Measurements from ENCODE around the gene SPIRE2. TPM values are rescaled to one million over a fixed set of nuclear protein-coding genes. Genes with fewer than 3 reads are reported as not detected.

Gene SPIRE2
- polyA plus RNA-seq, 1 donor from 2014 or later, result 45.0 TPM

DNA sequence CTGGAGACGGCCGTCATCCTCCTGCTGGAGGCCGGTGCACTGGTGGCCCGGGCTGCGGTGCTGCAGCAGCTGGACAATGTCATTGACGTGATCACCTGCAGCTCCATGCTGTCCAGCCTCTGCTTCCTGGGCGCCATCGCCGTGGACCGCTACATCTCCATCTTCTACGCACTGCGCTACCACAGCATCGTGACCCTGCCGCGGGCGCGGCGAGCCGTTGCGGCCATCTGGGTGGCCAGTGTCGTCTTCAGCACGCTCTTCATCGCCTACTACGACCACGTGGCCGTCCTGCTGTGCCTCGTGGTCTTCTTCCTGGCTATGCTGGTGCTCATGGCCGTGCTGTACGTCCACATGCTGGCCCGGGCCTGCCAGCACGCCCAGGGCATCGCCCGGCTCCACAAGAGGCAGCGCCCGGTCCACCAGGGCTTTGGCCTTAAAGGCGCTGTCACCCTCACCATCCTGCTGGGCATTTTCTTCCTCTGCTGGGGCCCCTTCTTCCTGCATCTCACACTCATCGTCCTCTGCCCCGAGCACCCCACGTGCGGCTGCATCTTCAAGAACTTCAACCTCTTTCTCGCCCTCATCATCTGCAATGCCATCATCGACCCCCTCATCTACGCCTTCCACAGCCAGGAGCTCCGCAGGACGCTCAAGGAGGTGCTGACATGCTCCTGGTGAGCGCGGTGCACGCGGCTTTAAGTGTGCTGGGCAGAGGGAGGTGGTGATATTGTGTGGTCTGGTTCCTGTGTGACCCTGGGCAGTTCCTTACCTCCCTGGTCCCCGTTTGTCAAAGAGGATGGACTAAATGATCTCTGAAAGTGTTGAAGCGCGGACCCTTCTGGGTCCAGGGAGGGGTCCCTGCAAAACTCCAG, 91.5 kb downstream of the SPIRE2 start:
- Histone ChIP-seq H3K9me2 (ENCODE audit: insufficient read depth, low read length) (no peaks in the 10 kb centered on the region), H3K27ac (ENCODE audit: low read length) (no peak overlapping the region), H3K79me2 (replicated peaks; ENCODE audit: insufficient read depth, low read length) (peaks cover 48% of the 10 kb centered on the region), H3K36me3 (ENCODE audit: insufficient read depth, low read length) (no peaks in the 10 kb centered on the region), H3K9me3 (ENCODE audit: low read length) (no peaks in the 10 kb centered on the region), H3K4me3 (ENCODE audit: low read length) (no peak overlapping the region), H3K4me2 (ENCODE audit: low read length) (no peak overlapping the region), H2AFZ (ENCODE audit: low read depth, low read length) (no peak overlapping the region), H3K27me3 (ENCODE audit: insufficient read depth, low read depth, low read length) (no peaks in the 10 kb centered on the region), H4K20me1 (ENCODE audit: insufficient read depth) (peaks cover 3% of the 10 kb centered on the region), H3F3A (ENCODE audit: insufficient read depth, low read length, poor library complexity, severe bottlenecking) (no peaks in the 10 kb centered on the region), H3K9ac (ENCODE audit: low read length) (no peak overlapping the region)
- TF ChIP-seq, protein P1, sequence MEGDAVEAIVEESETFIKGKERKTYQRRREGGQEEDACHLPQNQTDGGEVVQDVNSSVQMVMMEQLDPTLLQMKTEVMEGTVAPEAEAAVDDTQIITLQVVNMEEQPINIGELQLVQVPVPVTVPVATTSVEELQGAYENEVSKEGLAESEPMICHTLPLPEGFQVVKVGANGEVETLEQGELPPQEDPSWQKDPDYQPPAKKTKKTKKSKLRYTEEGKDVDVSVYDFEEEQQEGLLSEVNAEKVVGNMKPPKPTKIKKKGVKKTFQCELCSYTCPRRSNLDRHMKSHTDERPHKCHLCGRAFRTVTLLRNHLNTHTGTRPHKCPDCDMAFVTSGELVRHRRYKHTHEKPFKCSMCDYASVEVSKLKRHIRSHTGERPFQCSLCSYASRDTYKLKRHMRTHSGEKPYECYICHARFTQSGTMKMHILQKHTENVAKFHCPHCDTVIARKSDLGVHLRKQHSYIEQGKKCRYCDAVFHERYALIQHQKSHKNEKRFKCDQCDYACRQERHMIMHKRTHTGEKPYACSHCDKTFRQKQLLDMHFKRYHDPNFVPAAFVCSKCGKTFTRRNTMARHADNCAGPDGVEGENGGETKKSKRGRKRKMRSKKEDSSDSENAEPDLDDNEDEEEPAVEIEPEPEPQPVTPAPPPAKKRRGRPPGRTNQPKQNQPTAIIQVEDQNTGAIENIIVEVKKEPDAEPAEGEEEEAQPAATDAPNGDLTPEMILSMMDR (IDR thresholded peaks at IDR 0.05; ENCODE audit: poor library complexity, severe bottlenecking), result no peak
- TF ChIP-seq RAD21 (conservative IDR thresholded peaks at IDR 0.05), result no peak
- TF ChIP-seq SMC3 (conservative IDR thresholded peaks at IDR 0.05; ENCODE audit: poor library complexity), result no peak
- no peak for TF ChIP-seq EZH2 (IDR thresholded peaks at IDR 0.05; ENCODE audit: borderline replicate concordance, insufficient read depth, low read length, poor library complexity, severe bottlenecking)
- no peak for TF ChIP-seq EP300 (conservative IDR thresholded peaks at IDR 0.05; ENCODE audit: poor library complexity, severe bottlenecking)
- no peak for TF ChIP-seq POLR2AphosphoS5 (IDR thresholded peaks at IDR 0.05)
- no peak for TF ChIP-seq TAF1 (IDR thresholded peaks at IDR 0.05; ENCODE audit: low read depth)
- TF ChIP-seq, protein P2, sequence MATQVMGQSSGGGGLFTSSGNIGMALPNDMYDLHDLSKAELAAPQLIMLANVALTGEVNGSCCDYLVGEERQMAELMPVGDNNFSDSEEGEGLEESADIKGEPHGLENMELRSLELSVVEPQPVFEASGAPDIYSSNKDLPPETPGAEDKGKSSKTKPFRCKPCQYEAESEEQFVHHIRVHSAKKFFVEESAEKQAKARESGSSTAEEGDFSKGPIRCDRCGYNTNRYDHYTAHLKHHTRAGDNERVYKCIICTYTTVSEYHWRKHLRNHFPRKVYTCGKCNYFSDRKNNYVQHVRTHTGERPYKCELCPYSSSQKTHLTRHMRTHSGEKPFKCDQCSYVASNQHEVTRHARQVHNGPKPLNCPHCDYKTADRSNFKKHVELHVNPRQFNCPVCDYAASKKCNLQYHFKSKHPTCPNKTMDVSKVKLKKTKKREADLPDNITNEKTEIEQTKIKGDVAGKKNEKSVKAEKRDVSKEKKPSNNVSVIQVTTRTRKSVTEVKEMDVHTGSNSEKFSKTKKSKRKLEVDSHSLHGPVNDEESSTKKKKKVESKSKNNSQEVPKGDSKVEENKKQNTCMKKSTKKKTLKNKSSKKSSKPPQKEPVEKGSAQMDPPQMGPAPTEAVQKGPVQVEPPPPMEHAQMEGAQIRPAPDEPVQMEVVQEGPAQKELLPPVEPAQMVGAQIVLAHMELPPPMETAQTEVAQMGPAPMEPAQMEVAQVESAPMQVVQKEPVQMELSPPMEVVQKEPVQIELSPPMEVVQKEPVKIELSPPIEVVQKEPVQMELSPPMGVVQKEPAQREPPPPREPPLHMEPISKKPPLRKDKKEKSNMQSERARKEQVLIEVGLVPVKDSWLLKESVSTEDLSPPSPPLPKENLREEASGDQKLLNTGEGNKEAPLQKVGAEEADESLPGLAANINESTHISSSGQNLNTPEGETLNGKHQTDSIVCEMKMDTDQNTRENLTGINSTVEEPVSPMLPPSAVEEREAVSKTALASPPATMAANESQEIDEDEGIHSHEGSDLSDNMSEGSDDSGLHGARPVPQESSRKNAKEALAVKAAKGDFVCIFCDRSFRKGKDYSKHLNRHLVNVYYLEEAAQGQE (IDR thresholded peaks at IDR 0.05; ENCODE audit: borderline replicate concordance), result no peak
- TF ChIP-seq MXI1 (conservative IDR thresholded peaks at IDR 0.05; ENCODE audit: poor library complexity, severe bottlenecking), result no peak

DNA sequence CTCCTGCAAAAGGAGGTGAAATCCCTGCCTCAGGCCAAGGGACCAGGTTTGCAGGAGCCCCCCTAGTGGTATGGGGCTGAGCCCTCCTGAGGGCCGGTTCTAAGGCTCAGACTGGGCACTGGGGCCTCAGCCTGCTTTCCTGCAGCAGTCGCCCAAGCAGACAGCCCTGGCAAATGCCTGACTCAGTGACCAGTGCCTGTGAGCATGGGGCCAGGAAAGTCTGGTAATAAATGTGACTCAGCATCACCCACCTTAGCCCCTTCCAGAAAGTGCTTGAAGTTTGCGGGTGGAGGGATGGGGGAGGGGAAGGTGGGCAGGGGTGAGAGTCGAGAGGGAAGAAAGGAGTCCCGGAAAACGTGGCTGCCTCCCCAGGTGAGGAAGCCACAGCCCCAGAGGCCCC, 92.4 kb downstream of the SPIRE2 start:
- peak overlapping the region; percentile 93 for H3K4me3 ChIP-seq (ENCODE audit: low read length)
- no peaks in the 10 kb centered on the region for H3K36me3 ChIP-seq (ENCODE audit: insufficient read depth, low read length)
- TF ChIP-seq, protein P1 (IDR thresholded peaks at IDR 0.05; ENCODE audit: poor library complexity, severe bottlenecking), result no peak
- TF ChIP-seq, protein P2 (IDR thresholded peaks at IDR 0.05; ENCODE audit: borderline replicate concordance), result no peak
- peaks cover 12% of the 10 kb centered on the region for H4K20me1 ChIP-seq (ENCODE audit: insufficient read depth)
- peak overlapping the region; percentile 100 for H3K9ac ChIP-seq (ENCODE audit: low read length)
- H3K79me2 ChIP-seq (replicated peaks; ENCODE audit: insufficient read depth, low read length), result peaks cover 57% of the 10 kb centered on the region
- H3K9me3 ChIP-seq (ENCODE audit: low read length), result no peaks in the 10 kb centered on the region
- H3K9me2 ChIP-seq (ENCODE audit: insufficient read depth, low read length), result no peaks in the 10 kb centered on the region
- no peaks in the 10 kb centered on the region for H3K27me3 ChIP-seq (ENCODE audit: insufficient read depth, low read depth, low read length)
- no peak overlapping the region for H3K27ac ChIP-seq (ENCODE audit: low read length)
- H3K4me2 ChIP-seq (ENCODE audit: low read length), result no peak overlapping the region
- peaks cover 5% of the 10 kb centered on the region for H3F3A ChIP-seq (ENCODE audit: insufficient read depth, low read length, poor library complexity, severe bottlenecking)
- no peak overlapping the region for H2AFZ ChIP-seq (ENCODE audit: low read depth, low read length)
